ENCODE results near the gene APEH. TPM values are rescaled to one million over a fixed set of nuclear protein-coding genes. Genes with fewer than 3 reads are reported as not detected.

The APEH gene
- total and polyA plus RNA-seq, 2 of the 13 experiments (the other 11 are each of a cell fraction or from before 2014, with no cell fraction given), result 116 to 130 TPM

- peak; percentile 2 for ATAC-seq
- Histone ChIP-seq H3K36me3 (replicated peaks in 1 of 2; ENCODE audit: control insufficient read depth in 1 of 2, insufficient read depth in 2 of 2, low read length in 2 of 2) (peaks cover 12 to 27% of the 10 kb centered on the region in 2 experiments), H3K9ac (ENCODE audit: insufficient read depth, low read depth, low read length) (peak overlapping the region; percentile 86), H2AFZ (ENCODE audit: low read length) (no peak overlapping the region), H3K27me3 (ENCODE audit: control insufficient read depth in 1 of 2, insufficient read depth in 2 of 2, low read length in 2 of 2) (no peaks in the 10 kb centered on the region), H3K4me2 (ENCODE audit: low read depth, low read length) (peak overlapping the region; percentile 91), H3K27ac (ENCODE audit: extremely low read length, insufficient read depth, low read length) (peak overlapping the region; percentile 85), H3K4me3 (replicated peaks in 1 of 3; ENCODE audit: insufficient read depth in 1 of 3, low read depth in 2 of 3, low read length in 3 of 3) (peak overlapping the region; percentile 67 to 99 (median 80)), H3K9me3 (ENCODE audit: low read length) (no peaks in the 10 kb centered on the region), H3K4me1 (ENCODE audit: insufficient read depth, low read length) (peaks cover 70% of the 10 kb centered on the region), H3K79me2 (ENCODE audit: insufficient read depth, low read length) (peaks cover 22% of the 10 kb centered on the region), H4K20me1 (ENCODE audit: insufficient read depth, low read length) (no peaks in the 10 kb centered on the region)
- TSS peak; percentile 77 for BruUV-seq (replicated peaks)
- WGBS (ENCODE audit: low lambda C conversion rate), result 35% methylated on average over 3 of the region's 17 CpGs
- intact Hi-C loops (cut with micrococcal nuclease; ENCODE audit: unreplicated experiment) (loop anchor here (5.0 kb wide), 2 partner anchors 66 to 206 kb away; no protein-coding TSS in a partner anchor), in situ Hi-C loops (cut with HindIII; ENCODE audit: extremely low pct_ligation_motif_present, low pct_unique_long_range_greater_than_20kb) (loop anchor here (5.0 to 10.0 kb wide), 2 partner anchors 108 to 136 kb away; no protein-coding TSS in a partner anchor)
- CTCF ChIA-PET (ENCODE audit: low intra/inter-chr PET ratio, low total read pairs), result interaction anchor here (2.7 kb wide), 1 partner anchor 133 kb away, joined by 31 read pairs; no protein-coding TSS in a partner anchor
- FAIRE-seq, result peak; percentile 56
- POLR2A ChIA-PET, result interaction anchor here (0.6 to 3.3 kb wide), 8 partner anchors 16 to 333 kb away, joined by 3 to 98 read pairs (median 4); partner anchors contain the start of genes DAG1, MST1 and RNF123
- DNase-seq (ENCODE audit: low spot score), result peak; percentile 45
- TF ChIP-seq NR3C1 (CRISPR knock-in tag; IDR thresholded peaks at IDR 0.05), result no peak
- peak; percentile 68 for TF ChIP-seq HNRNPL (IDR thresholded peaks at IDR 0.05; ENCODE audit: low read depth, low read length)
- peak; percentile 18; the same call in 1 of the 2 replicates for TF ChIP-seq ZNF776 (CRISPR knock-in tag; IDR thresholded peaks at IDR 0.05)
- peak; percentile 41; the same call in 1 of the 2 replicates for TF ChIP-seq TMF1 (CRISPR knock-in tag; IDR thresholded peaks at IDR 0.05; ENCODE audit: low read depth)
- peak; percentile 47 for TF ChIP-seq IKZF4 (CRISPR knock-in tag; IDR thresholded peaks at IDR 0.05; ENCODE audit: borderline replicate concordance, low read depth, not compliant biosample characterization)
- no peak for TF ChIP-seq KLF9 (CRISPR knock-in tag; IDR thresholded peaks at IDR 0.05; ENCODE audit: low read depth)
- TF ChIP-seq THAP9 (CRISPR knock-in tag; IDR thresholded peaks at IDR 0.05; ENCODE audit: borderline replicate concordance), result 0 out of 2 replicates have a peak, but pooled peaks have one; percentile 18
- TF ChIP-seq ZNF616 (CRISPR knock-in tag; IDR thresholded peaks at IDR 0.05; ENCODE audit: low read depth), result 0 out of 2 replicates have a peak, but pooled peaks have one; percentile 16
- peak; percentile 22 for TF ChIP-seq ZNF883 (CRISPR knock-in tag; IDR thresholded peaks at IDR 0.05; ENCODE audit: not compliant biosample characterization)
- no peak for TF ChIP-seq ZNF180 (CRISPR knock-in tag; IDR thresholded peaks at IDR 0.05; ENCODE audit: borderline replicate concordance, low read depth)
- TF ChIP-seq PITX1 (CRISPR knock-in tag; IDR thresholded peaks at IDR 0.05), result no peak
- no peak for TF ChIP-seq SATB2 (CRISPR knock-in tag; IDR thresholded peaks at IDR 0.05)
- no peak for TF ChIP-seq HIC2 (CRISPR knock-in tag; IDR thresholded peaks at IDR 0.05; ENCODE audit: low read depth)
- TF ChIP-seq ZNF451 (CRISPR knock-in tag; IDR thresholded peaks at IDR 0.05), result 0 out of 2 replicates have a peak, but pooled peaks have one; percentile 5
- TF ChIP-seq ZNF350 (CRISPR knock-in tag; IDR thresholded peaks at IDR 0.05; ENCODE audit: borderline replicate concordance, low read depth), result peak; percentile 21; the same call in 1 of the 2 replicates
- no peak for TF ChIP-seq ZNF670 (CRISPR knock-in tag; IDR thresholded peaks at IDR 0.05; ENCODE audit: borderline replicate concordance)
- TF ChIP-seq ZNF552 (CRISPR knock-in tag; IDR thresholded peaks at IDR 0.05; ENCODE audit: borderline replicate concordance), result peak; percentile 74; the same call in 1 of the 2 replicates
- TF ChIP-seq SMAD3 (CRISPR knock-in tag; IDR thresholded peaks at IDR 0.05), result peak; percentile 42; the same call in 1 of the 2 replicates
- TF ChIP-seq ZNF264 (CRISPR knock-in tag; IDR thresholded peaks at IDR 0.05), result 0 out of 2 replicates have a peak, but pooled peaks have one; percentile 13
- TF ChIP-seq EEA1 (CRISPR knock-in tag; IDR thresholded peaks at IDR 0.05; ENCODE audit: borderline replicate concordance), result no peak
These were observed 933 bp upstream of the APEH start for GRCh38 chr3:49673121-49673714.
